Regular cardiac myocyte (primary cell): ENCODE measurements around the gene OR7A10. TPM values are rescaled to one million over a fixed set of nuclear protein-coding genes. Genes with fewer than 3 reads are reported as not detected.

Experiments
- total RNA-seq: library from RNA; depleted of rRNA; stranded (reverse); fragments of >200 nt; gene quantifications from 2 replicates; pipeline ENCODE4 v1.2.3, GENCODE V29; 2014

The OR7A10 gene
- total RNA-seq: not detected in 2 replicates

DNA sequence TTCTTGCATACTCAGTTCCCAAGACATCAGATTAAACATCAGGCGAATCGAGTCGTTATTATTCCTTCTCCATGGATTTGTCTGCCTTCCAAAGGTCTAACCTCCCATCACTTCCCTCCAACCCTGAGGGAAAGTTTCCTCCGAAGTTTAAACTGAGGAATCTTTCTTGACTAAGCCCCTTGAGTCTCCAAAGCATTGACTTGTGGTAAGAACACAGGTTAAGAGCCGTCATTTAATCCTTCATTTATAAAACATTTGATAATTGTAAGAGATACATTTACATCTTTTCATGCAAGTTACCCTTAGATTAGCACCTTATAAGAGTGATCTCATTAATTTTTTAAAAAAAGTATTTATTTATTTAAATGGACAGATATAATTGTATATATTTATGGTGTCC is at the start of gene OR7A10:
Gene OR7A10 (minus strand): TSS at position 101 of the 400 bp plus-strand sequence. CDS start 7,045 bp downstream, outside the sequence.

DNA sequence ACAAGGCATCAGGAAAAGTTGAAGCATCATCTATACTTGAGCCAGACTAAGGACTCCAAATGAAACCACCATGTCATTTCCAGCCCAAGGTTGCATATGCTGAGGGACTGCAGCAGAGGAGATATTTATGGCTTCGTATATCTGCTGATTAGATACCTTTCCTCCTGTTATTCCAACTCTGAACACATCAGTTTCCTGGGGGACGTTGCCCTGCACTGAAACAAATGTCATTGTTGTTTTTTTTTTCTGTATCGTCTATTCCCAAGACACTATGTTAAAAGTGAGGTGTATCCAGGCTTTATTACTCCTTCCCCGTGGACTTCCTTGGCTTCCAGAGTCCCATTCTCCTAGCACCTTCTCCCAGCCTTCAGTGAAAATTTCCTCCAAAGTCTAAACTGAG is 37.3 kb upstream of the OR7A10 start, which contains the start of gene OR7A17:
Gene OR7A17 (minus strand): TSS at position 101 of the 400 bp plus-strand sequence. CDS start 4,777 bp downstream, outside the sequence.

GRCh38 chr19:14835011-14835410 is 13.7 kb downstream of the OR7A10 start, which contains the start of the genes OR7A5 and OR7C1:
TSS of gene OR7A5 (minus strand) at chr19:14835185. CDS start at chr19:14828241, 6,944 bp downstream.
TSS of gene OR7C1 (minus strand) at chr19:14835185. CDS start at chr19:14800136, 35,049 bp downstream.

Other genes starting within 250 kb of the OR7A10 start
- not detected in 2 replicates for gene ADGRE3, start 174.1 kb downstream of the OR7A10 start, total RNA-seq
- gene ZNF333, start 158.9 kb downstream of the OR7A10 start, total RNA-seq: 18.4 and 21.4 TPM in 2 replicates
- gene ADGRE2, start 70.4 kb downstream of the OR7A10 start, total RNA-seq: under 0.01 and 2.9 TPM in 2 replicates
- not detected in 2 replicates for gene OR7A5, start 13.7 kb downstream of the OR7A10 start, total RNA-seq
- gene OR7C1, start 13.7 kb downstream of the OR7A10 start, total RNA-seq: not detected in 2 replicates
- gene OR7A17, start 37.2 kb upstream of the OR7A10 start, total RNA-seq: not detected in 2 replicates
- not detected in 2 replicates for gene OR7C2, start 92.6 kb upstream of the OR7A10 start, total RNA-seq
- gene SLC1A6, start 130.9 kb upstream of the OR7A10 start, total RNA-seq: not detected in 2 replicates
- gene CASP14, start 200.6 kb upstream of the OR7A10 start, total RNA-seq: not detected in 2 replicates
- not detected in 2 replicates for gene OR1I1, start 233.3 kb upstream of the OR7A10 start, total RNA-seq